HEK293 (cell line): ENCODE results near the gene CIC.

Experiments
- CTCF ChIA-PET: fragments of 350-600 bp; formaldehyde crosslinking; extraction: SDS; loops from one replicate; lab custom pipeline; 2021; ENCODE audit warnings: antibody characterized with exemption; lab: Yijun Ruan, JAX
- POLR2A ChIA-PET: fragments of 300-600 bp; formaldehyde crosslinking; extraction: SDS; loops from one replicate; lab custom pipeline; 2020; ENCODE audit warnings: antibody characterized with exemption, inconsistent platforms; lab: Yijun Ruan, JAX
- H3K27ac ChIP-seq: fragments of 200-500 bp; sonication (Bioruptor generic); 2 replicates; pipeline ENCODE4 v1.5.1; 2014; ENCODE audit warnings: low read depth, low read length, control low read depth, inconsistent platforms; ENCODE audit errors: extremely low read depth
- H3K36me3 ChIP-seq, 2 experiments: fragments of 200-500 bp in 1 of 2; sonication (Bioruptor generic) in 1 of 2; 1 replicate in 1 of 2; 2 replicates in 1 of 2; pipeline ENCODE4 v1.5.1; 2014 to 2017; ENCODE audit warnings: inconsistent platforms in 2 of 2, low read length in 2 of 2; ENCODE audit not compliant: control insufficient read depth in 2 of 2, insufficient read depth in 1 of 2
- H3K4me1 ChIP-seq: fragments of 200-500 bp; sonication (Bioruptor generic); 2 replicates; pipeline ENCODE4 v1.5.1; 2014; ENCODE audit warnings: mild to moderate bottlenecking, low read length, inconsistent platforms; ENCODE audit not compliant: control insufficient read depth, insufficient read depth
- H3K4me3 ChIP-seq: 2 replicates; pipeline ENCODE4 v1.5.1; 2011; ENCODE audit warnings: low read depth, mild to moderate bottlenecking, control low read depth, low read length, moderate library complexity
- H3K9me3 ChIP-seq: fragments of 200-500 bp; sonication (Bioruptor generic); 2 replicates; pipeline ENCODE4 v1.5.1; 2014; ENCODE audit warnings: low read depth, low read length, inconsistent platforms; ENCODE audit not compliant: control insufficient read depth, insufficient read depth
- AEBP2 ChIP-seq: fragments of 450-650 bp; formaldehyde crosslinking; IDR thresholded peaks from 2 replicates; pipeline ENCODE4 v1.5.1; 2016; ENCODE audit warnings: missing biosample characterization, missing genetic modification characterization, borderline replicate concordance
- HOXA7 ChIP-seq: sonication (generic); formaldehyde crosslinking; IDR thresholded peaks from 2 replicates; pipeline ENCODE4 v1.8.1; 2022; ENCODE audit warnings: missing genetic modification reagents, borderline replicate concordance
- IKZF3 ChIP-seq: fragments of 450-650 bp; IDR thresholded peaks from 2 replicates; pipeline ENCODE4 v1.5.0; 2018; ENCODE audit warnings: missing biosample characterization, mild to moderate bottlenecking, missing genetic modification characterization, moderate library complexity
- OSR2 ChIP-seq: fragments of 450-650 bp; formaldehyde crosslinking; IDR thresholded peaks from 2 replicates; pipeline ENCODE4 v1.5.1; 2016; ENCODE audit warnings: missing biosample characterization, missing genetic modification characterization
- SALL2 ChIP-seq: fragments of 450-650 bp; formaldehyde crosslinking; IDR thresholded peaks from 2 replicates; pipeline ENCODE4 v1.5.0; 2017; ENCODE audit warnings: missing biosample characterization, mild to moderate bottlenecking, missing genetic modification characterization, borderline replicate concordance
- SETDB1 ChIP-seq: IDR thresholded peaks from one replicate; pipeline ENCODE4 v1.6.1; 2017; ENCODE audit warnings: mild to moderate bottlenecking, low read length, moderate library complexity, mixed read lengths; ENCODE audit not compliant: insufficient read length
- TRIM28 ChIP-seq: IDR thresholded peaks from 2 replicates; pipeline ENCODE4 v1.6.1; 2011; ENCODE audit warnings: low read length, control low read depth, borderline replicate concordance
- ZBTB21 ChIP-seq: fragments of 450-650 bp; formaldehyde crosslinking; IDR thresholded peaks from 2 replicates; pipeline ENCODE4 v1.5.1; 2017; ENCODE audit warnings: missing biosample characterization, missing genetic modification characterization
- ZBTB48 ChIP-seq: fragments of 450-650 bp; formaldehyde crosslinking; IDR thresholded peaks from 2 replicates; pipeline ENCODE4 v1.5.1; 2016; ENCODE audit warnings: missing biosample characterization, missing genetic modification characterization
- ZNF133 ChIP-seq: fragments of 450-650 bp; formaldehyde crosslinking; IDR thresholded peaks from 2 replicates; pipeline ENCODE4 v1.5.1; 2016; ENCODE audit warnings: missing biosample characterization, missing genetic modification characterization
- ZNF148 ChIP-seq: fragments of 450-650 bp; formaldehyde crosslinking; IDR thresholded peaks from 2 replicates; pipeline ENCODE4 v1.5.0; 2017; ENCODE audit warnings: missing biosample characterization, missing genetic modification characterization, borderline replicate concordance
- ZNF155 ChIP-seq: fragments of 450-650 bp; formaldehyde crosslinking; IDR thresholded peaks from 2 replicates; pipeline ENCODE4 v1.5.1; 2016; ENCODE audit warnings: missing biosample characterization, missing genetic modification characterization
- ZNF274 ChIP-seq, 2 experiments: fragments of 200-500 bp in 1 of 2; fragments of 450-650 bp in 1 of 2; sonication (Bioruptor generic) in 1 of 2; formaldehyde crosslinking in 1 of 2; IDR thresholded peaks; 2 replicates each; pipeline versions ENCODE4 v1.5.1 to v1.6.1; 2014 to 2016; ENCODE audit warnings: borderline replicate concordance in 1 of 2, inconsistent platforms in 1 of 2, low read length in 1 of 2, missing biosample characterization in 1 of 2, missing genetic modification characterization in 1 of 2
- ZNF280C ChIP-seq: fragments of 450-650 bp; formaldehyde crosslinking; IDR thresholded peaks from 2 replicates; pipeline ENCODE4 v1.5.1; 2016; ENCODE audit warnings: missing biosample characterization, missing genetic modification characterization
- ZNF350 ChIP-seq: fragments of 450-650 bp; formaldehyde crosslinking; IDR thresholded peaks from 2 replicates; pipeline ENCODE4 v1.5.0; 2017; ENCODE audit warnings: missing biosample characterization, mild to moderate bottlenecking, missing genetic modification characterization
- ZNF366 ChIP-seq: fragments of 450-650 bp; formaldehyde crosslinking; conservative IDR thresholded peaks from 2 replicates; pipeline ENCODE4 v1.5.1; 2016; ENCODE audit warnings: missing biosample characterization, missing genetic modification characterization
- ZNF404 ChIP-seq: fragments of 450-650 bp; formaldehyde crosslinking; IDR thresholded peaks from 2 replicates; pipeline ENCODE4 v1.5.1; 2017; ENCODE audit warnings: missing biosample characterization, missing genetic modification characterization
- ZNF416 ChIP-seq: fragments of 450-650 bp; formaldehyde crosslinking; IDR thresholded peaks from 2 replicates; pipeline ENCODE4 v1.5.1; 2016; ENCODE audit warnings: missing biosample characterization, missing genetic modification characterization
- ZNF610 ChIP-seq: fragments of 450-650 bp; formaldehyde crosslinking; IDR thresholded peaks from 2 replicates; pipeline ENCODE4 v1.5.1; 2016; ENCODE audit warnings: missing biosample characterization, missing genetic modification characterization, borderline replicate concordance
- ZNF624 ChIP-seq: fragments of 450-650 bp; formaldehyde crosslinking; IDR thresholded peaks from 2 replicates; pipeline ENCODE4 v1.5.1; 2017; ENCODE audit warnings: missing biosample characterization, missing genetic modification characterization
- ZNF629 ChIP-seq: fragments of 450-650 bp; formaldehyde crosslinking; IDR thresholded peaks from 2 replicates; pipeline ENCODE4 v1.5.1; 2017; ENCODE audit warnings: missing biosample characterization, missing genetic modification characterization
- ZNF785 ChIP-seq: fragments of 450-650 bp; formaldehyde crosslinking; IDR thresholded peaks from 2 replicates; pipeline ENCODE4 v1.5.1; 2016; ENCODE audit warnings: missing biosample characterization, missing genetic modification characterization
- ZNF837 ChIP-seq: fragments of 450-650 bp; formaldehyde crosslinking; IDR thresholded peaks from 2 replicates; pipeline ENCODE4 v1.5.1; 2016; ENCODE audit warnings: missing biosample characterization, missing genetic modification characterization
- ZSCAN4 ChIP-seq: fragments of 450-650 bp; formaldehyde crosslinking; IDR thresholded peaks from 2 replicates; pipeline ENCODE4 v1.5.1; 2017; ENCODE audit warnings: missing biosample characterization, missing genetic modification characterization
- ZSCAN5A ChIP-seq: fragments of 450-650 bp; formaldehyde crosslinking; IDR thresholded peaks from 2 replicates; pipeline ENCODE4 v1.5.1; 2016; ENCODE audit warnings: missing biosample characterization, missing genetic modification characterization

The CIC gene

GRCh38 chr19:42252365-42253244 is 16.4 kb upstream of the CIC start (continued):
- TF ChIP-seq ZNF274 (IDR thresholded peaks at IDR 0.05; ENCODE audit: low read length) = no peak
- no peak for TF ChIP-seq ZNF274 (tag by site-specific recombination; IDR thresholded peaks at IDR 0.05; ENCODE audit: borderline replicate concordance)
- TF ChIP-seq ZNF624 (tag by site-specific recombination) = no peak
- no peak for TF ChIP-seq ZNF416 (tag by site-specific recombination)
- no peak for TF ChIP-seq ZNF148
- no peak for TF ChIP-seq ZSCAN4 (tag by site-specific recombination)
- TF ChIP-seq HOXA7 (CRISPR knock-in tag) = no peak
- no peak for TF ChIP-seq ZSCAN5A
- TF ChIP-seq ZNF837 (tag by site-specific recombination) = no peak
- TF ChIP-seq ZNF610 = no peak
- no peak for TF ChIP-seq OSR2 (tag by site-specific recombination)
- TF ChIP-seq ZBTB21 (tag by site-specific recombination) = peak; percentile 85; the same call in 1 of the 2 replicates
- no peak for TF ChIP-seq TRIM28
- TF ChIP-seq ZBTB48 = peak; percentile 19; the same call in 1 of the 2 replicates
- TF ChIP-seq ZNF785 (tag by site-specific recombination) = no peak
- TF ChIP-seq ZNF629 (tag by site-specific recombination) = peak; percentile 79
- TF ChIP-seq, all 188 proteins: peak for 34

- CTCF ChIA-PET = interaction anchor here (11.8 kb wide), 1 partner anchor 26 kb away, joined by 276 read pairs; no protein-coding TSS in a partner anchor
- Histone ChIP-seq H3K4me1 (peaks cover 34% of the 10 kb centered on the region), H3K36me3 (peaks cover 7 to 20% of the 10 kb centered on the region in 2 experiments; a peak in 2 of 3 replicates), H3K4me3 (peak overlapping the region; percentile 83), H3K9me3 (no peaks in the 10 kb centered on the region), H3K27ac (peak overlapping the region; percentile 99)
- POLR2A ChIA-PET = interaction anchor here (0.6 to 13.9 kb wide), 4 partner anchors 10 to 448 kb away, joined by 3 to 242 read pairs (median 18); partner anchors contain the start of gene GSK3A
- peak; percentile 84; the same call in 1 of the 2 replicates for TF ChIP-seq IKZF3 (tag by site-specific recombination)
- no peak for TF ChIP-seq ZNF350 (tag by site-specific recombination)
- no peak for TF ChIP-seq SETDB1
- peak; percentile 64; the same call in 1 of the 2 replicates for TF ChIP-seq ZBTB48
- no peak for TF ChIP-seq SALL2
- TF ChIP-seq ZNF280C (tag by site-specific recombination) = no peak
- no peak for TF ChIP-seq ZNF133 (tag by site-specific recombination)
- TF ChIP-seq ZNF366 = peak; percentile 87
- no peak for TF ChIP-seq AEBP2 (tag by site-specific recombination)
- no peak for TF ChIP-seq ZNF404 (tag by site-specific recombination)
- no peak for TF ChIP-seq ZNF274 (IDR thresholded peaks at IDR 0.05; ENCODE audit: low read length)
- no peak for TF ChIP-seq ZNF274 (tag by site-specific recombination; IDR thresholded peaks at IDR 0.05; ENCODE audit: borderline replicate concordance)
- TF ChIP-seq ZNF155 (tag by site-specific recombination) = no peak
- no peak for TF ChIP-seq ZNF416 (tag by site-specific recombination)
- no peak for TF ChIP-seq ZNF837 (tag by site-specific recombination)
Measured at GRCh38 chr19:42253245-42254088, 15.6 kb upstream of the CIC start.
